HG02759 (cell line): ENCODE measurements around the gene CIRBP.
"Not testable (repeated sequence)": the region's sequence is repeated elsewhere in the genome, so short reads cannot be mapped to it uniquely, and the experiment has no call there.

Experiments
- ATAC-seq: cut with Tn5 transposase; IDR thresholded peaks from one replicate; pipeline ENCODE4 v1.9.1; 2021; ENCODE audit warnings: mild to moderate bottlenecking, moderate library complexity; ENCODE audit not compliant: unreplicated experiment

Gene CIRBP

GRCh38 chr19:1243768-1244692 is 25.1 kb upstream of the CIRBP start:
- ATAC-seq = no peak

GRCh38 chr19:1244693-1245451 is 24.3 kb upstream of the CIRBP start:
- ATAC-seq = no peak

- ATAC-seq = no peak
These were observed 23.5 kb upstream of the CIRBP start for GRCh38 chr19:1245494-1246264.

- not testable (repeated sequence) for ATAC-seq
These were observed 22.7 kb upstream of the CIRBP start for GRCh38 chr19:1246265-1247087.

- no peak for ATAC-seq
These were observed 21.4 kb upstream of the CIRBP start for GRCh38 chr19:1247748-1248138.

- ATAC-seq = peak; percentile 11
These were observed 20.9 kb upstream of the CIRBP start, which contains the start of gene MIDN for GRCh38 chr19:1248139-1248785. TSS of gene MIDN (plus strand) at chr19:1248583. CDS start at chr19:1250297, 1,714 bp downstream.

GRCh38 chr19:1248786-1249297 is 20.3 kb upstream of the CIRBP start:
- peak; percentile 30 for ATAC-seq

GRCh38 chr19:1249298-1249989 is 19.7 kb upstream of the CIRBP start:
- peak; percentile 57 for ATAC-seq

- ATAC-seq = no peak
These were observed 19.1 kb upstream of the CIRBP start for GRCh38 chr19:1249990-1250436.

- no peak for ATAC-seq
These were observed 18.5 kb upstream of the CIRBP start for GRCh38 chr19:1250437-1251260.

GRCh38 chr19:1251330-1252220 is 17.6 kb upstream of the CIRBP start:
- no peak for ATAC-seq

GRCh38 chr19:1252221-1252820 is 16.8 kb upstream of the CIRBP start:
- ATAC-seq = no peak

- ATAC-seq = no peak
These were observed 16.2 kb upstream of the CIRBP start for GRCh38 chr19:1252821-1253513.

GRCh38 chr19:1253514-1254080 is 15.5 kb upstream of the CIRBP start:
- no peak for ATAC-seq

- no peak for ATAC-seq
These were observed 15.0 kb upstream of the CIRBP start for GRCh38 chr19:1254081-1254527.
